Hepatocyte (in vitro differentiated cells): Measurements from ENCODE around the gene MORN5. TPM values are rescaled to one million over a fixed set of nuclear protein-coding genes. Genes with fewer than 3 reads are reported as not detected.

Experiments used
- DNase-seq: peaks from one replicate; pipeline ENCODE4 v3.0.0-alpha.2; 2016; ENCODE audit warnings: low spot score
- H2AFZ ChIP-seq: fragments of 200-600 bp; sonication (generic); 2 replicates; pipeline ENCODE4 v1.6.0; 2016; ENCODE audit warnings: antibody characterized with exemption, mild to moderate bottlenecking
- H3K27ac ChIP-seq: fragments of 200-600 bp; sonication (generic); 2 replicates; pipeline ENCODE4 v1.5.1; 2016; ENCODE audit warnings: mild to moderate bottlenecking
- H3K27me3 ChIP-seq: fragments of 200-600 bp; sonication (generic); 2 replicates; pipeline ENCODE4 v1.6.1; 2016
- H3K36me3 ChIP-seq: fragments of 200-600 bp; sonication (generic); replicated peaks from 2 replicates; pipeline ENCODE4 v1.5.1; 2016; ENCODE audit warnings: low read depth; ENCODE audit not compliant: insufficient read depth
- H3K4me1 ChIP-seq: fragments of 200-600 bp; sonication (generic); 2 replicates; pipeline ENCODE4 v1.5.1; 2016; ENCODE audit warnings: mild to moderate bottlenecking, moderate library complexity; ENCODE audit not compliant: insufficient read depth
- H3K4me2 ChIP-seq: fragments of 200-600 bp; sonication (generic); 2 replicates; pipeline ENCODE4 v1.6.0; 2016
- H3K4me3 ChIP-seq: fragments of 200-600 bp; sonication (generic); 2 replicates; pipeline ENCODE4 v1.5.1; 2016; ENCODE audit warnings: mild to moderate bottlenecking
- H3K79me2 ChIP-seq: fragments of 200-600 bp; sonication (generic); 2 replicates; pipeline ENCODE4 v1.6.0; 2017; ENCODE audit warnings: mild to moderate bottlenecking
- H3K9me2 ChIP-seq: fragments of 200-600 bp; sonication (generic); replicated peaks from 2 replicates; pipeline ENCODE4 v1.6.0; 2017; ENCODE audit warnings: mild to moderate bottlenecking; ENCODE audit not compliant: insufficient read depth
- H3K9me3 ChIP-seq: fragments of 200-600 bp; sonication (generic); 2 replicates; pipeline ENCODE4 v1.5.1; 2016; ENCODE audit warnings: low read depth, mild to moderate bottlenecking
- H4K20me1 ChIP-seq: fragments of 200-600 bp; sonication (generic); 2 replicates; pipeline ENCODE4 v1.6.0; 2016; ENCODE audit warnings: mild to moderate bottlenecking; ENCODE audit not compliant: insufficient read depth, poor library complexity, severe bottlenecking
- EZH2 ChIP-seq: fragments of 200-600 bp; sonication (generic); IDR thresholded peaks from 2 replicates; pipeline ENCODE4 v1.6.1; 2016; ENCODE audit warnings: antibody characterized with exemption, mild to moderate bottlenecking, borderline replicate concordance
- EZH2phosphoT487 ChIP-seq: fragments of 200-600 bp; sonication (generic); IDR thresholded peaks from one replicate; pipeline ENCODE4 v1.6.1; 2018; ENCODE audit warnings: antibody characterized with exemption, mild to moderate bottlenecking, low read depth, moderate library complexity; ENCODE audit not compliant: unreplicated experiment, severe bottlenecking
- WGBS: methylation state at CpG from one replicate; pipeline ENCODE4 v1.1.6; 2016; ENCODE audit warnings: low lambda C conversion rate; ENCODE audit errors: missing lambda C conversion rate; 5-methylcytosine and 5-hydroxymethylcytosine counted together
- polyA plus RNA-seq: library from polyadenylated mRNA; unstranded; fragments of >200 nt; fragmentation: Nextera tagmentation; extraction: Ambion mirVana; gene quantifications from 2 replicates; pipeline ENCODE4 v1.2.1, GENCODE V29; 2016
- total RNA-seq: library from RNA; depleted of rRNA; stranded (reverse); fragments of >200 nt; gene quantifications from 2 replicates; pipeline ENCODE4 v1.2.3, GENCODE V29; 2014
- TF ChIP-seq, protein P1 (sequence below): fragments of 200-600 bp; sonication (generic); IDR thresholded peaks from 2 replicates; pipeline ENCODE4 v1.5.1; 2016; ENCODE audit warnings: antibody characterized with exemption, mild to moderate bottlenecking; ENCODE audit not compliant: poor library complexity

The MORN5 gene
- total and polyA plus RNA-seq, 2 experiments from 2014 or later, result 0.95 TPM; not detected in 1

DNA sequence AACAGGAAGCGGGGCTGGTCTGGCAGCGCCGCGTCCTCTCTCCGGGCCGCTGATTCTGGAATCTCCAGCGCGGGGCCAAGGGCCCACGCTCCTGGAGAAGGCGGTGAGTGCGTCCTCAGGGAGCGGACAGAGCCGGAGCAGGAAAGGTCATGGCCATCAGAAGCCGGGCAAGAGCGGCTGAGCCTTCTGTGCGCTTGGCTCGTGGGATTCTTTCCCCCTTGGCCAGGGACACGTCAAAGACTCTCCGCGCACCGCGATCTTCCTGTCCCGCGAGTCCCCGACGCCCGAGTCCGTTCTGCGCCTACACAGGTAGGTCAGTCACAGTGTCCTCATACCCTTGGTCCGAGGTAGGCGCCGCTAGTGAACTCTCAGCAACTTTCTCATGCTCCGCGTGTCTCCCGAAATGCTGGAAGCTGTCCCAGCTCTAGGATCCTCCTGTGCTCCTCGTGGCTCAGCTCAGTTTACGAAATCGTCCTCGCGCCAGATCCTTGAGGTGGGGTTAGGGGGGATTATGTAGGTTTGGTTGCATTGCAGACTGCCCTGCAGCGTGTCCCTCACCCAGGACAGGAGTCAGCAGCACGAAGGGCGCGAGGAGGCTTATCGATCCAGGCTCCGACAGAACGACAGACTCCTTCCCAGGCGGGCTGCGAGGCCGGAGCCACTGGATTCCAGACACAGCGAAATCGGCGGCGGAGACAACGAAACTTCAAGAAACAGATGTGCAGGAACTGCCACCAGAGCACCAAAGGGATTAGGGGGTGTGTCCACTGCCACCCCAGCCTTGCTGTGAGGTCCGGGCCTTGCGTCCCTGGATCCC, 60.4 kb downstream of the MORN5 start:
- TF ChIP-seq EZH2 (peak; percentile 92), EZH2phosphoT487 (peak; percentile 67)
- TF ChIP-seq, protein P1, sequence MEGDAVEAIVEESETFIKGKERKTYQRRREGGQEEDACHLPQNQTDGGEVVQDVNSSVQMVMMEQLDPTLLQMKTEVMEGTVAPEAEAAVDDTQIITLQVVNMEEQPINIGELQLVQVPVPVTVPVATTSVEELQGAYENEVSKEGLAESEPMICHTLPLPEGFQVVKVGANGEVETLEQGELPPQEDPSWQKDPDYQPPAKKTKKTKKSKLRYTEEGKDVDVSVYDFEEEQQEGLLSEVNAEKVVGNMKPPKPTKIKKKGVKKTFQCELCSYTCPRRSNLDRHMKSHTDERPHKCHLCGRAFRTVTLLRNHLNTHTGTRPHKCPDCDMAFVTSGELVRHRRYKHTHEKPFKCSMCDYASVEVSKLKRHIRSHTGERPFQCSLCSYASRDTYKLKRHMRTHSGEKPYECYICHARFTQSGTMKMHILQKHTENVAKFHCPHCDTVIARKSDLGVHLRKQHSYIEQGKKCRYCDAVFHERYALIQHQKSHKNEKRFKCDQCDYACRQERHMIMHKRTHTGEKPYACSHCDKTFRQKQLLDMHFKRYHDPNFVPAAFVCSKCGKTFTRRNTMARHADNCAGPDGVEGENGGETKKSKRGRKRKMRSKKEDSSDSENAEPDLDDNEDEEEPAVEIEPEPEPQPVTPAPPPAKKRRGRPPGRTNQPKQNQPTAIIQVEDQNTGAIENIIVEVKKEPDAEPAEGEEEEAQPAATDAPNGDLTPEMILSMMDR, result no peak
- H3K4me2 ChIP-seq, result peak overlapping the region; percentile 77

DNA sequence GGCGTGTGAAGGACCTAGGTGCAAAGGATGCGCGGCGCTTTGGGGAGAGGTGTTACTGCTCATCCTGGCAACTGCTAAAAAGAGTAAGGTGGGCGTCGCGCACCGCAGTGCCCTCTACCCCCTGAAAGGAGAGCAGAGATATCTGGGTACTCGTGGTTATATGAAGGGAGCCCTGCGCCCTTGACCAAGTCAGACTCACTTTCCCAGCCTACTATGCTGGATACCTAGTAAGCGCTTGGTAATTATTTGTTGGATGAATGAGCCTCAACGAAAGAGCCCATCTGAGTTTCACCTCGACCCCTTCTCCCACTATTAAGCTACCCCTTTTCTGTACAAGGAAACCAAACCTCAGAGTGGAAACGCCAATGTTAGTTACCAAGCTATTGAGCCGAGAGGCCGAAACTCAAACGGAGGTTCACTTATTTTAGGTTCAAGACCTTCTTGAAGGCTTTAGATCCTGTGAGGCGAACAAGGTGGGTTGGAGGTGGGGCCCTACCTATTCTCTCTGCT, 61.0 kb downstream of the MORN5 start:
- Histone ChIP-seq H4K20me1 (no peaks in the 10 kb centered on the region), H3K79me2 (no peaks in the 10 kb centered on the region), H3K27me3 (peaks cover 100% of the 10 kb centered on the region), H3K36me3 (no peaks in the 10 kb centered on the region), H3K9me3 (no peaks in the 10 kb centered on the region), H3K4me2 (peak overlapping the region; percentile 77), H3K4me3 (no peak overlapping the region), H3K4me1 (peaks cover 18% of the 10 kb centered on the region), H3K9me2 (no peaks in the 10 kb centered on the region), H2AFZ (no peak overlapping the region), H3K27ac (no peak overlapping the region)
- no peak for TF ChIP-seq EZH2phosphoT487
- TF ChIP-seq, protein P1, result no peak
- no peak for TF ChIP-seq EZH2
- DNase-seq, result no peak
- WGBS, result 9% methylated on average over 18 of the region's 18 CpGs

More for the DNA sequence above, 60.4 kb downstream of the MORN5 start:
- Histone ChIP-seq H3K79me2 (no peaks in the 10 kb centered on the region), H3K36me3 (no peaks in the 10 kb centered on the region), H3K9me2 (no peaks in the 10 kb centered on the region), H2AFZ (peak overlapping the region; percentile 60), H3K4me1 (peaks cover 18% of the 10 kb centered on the region), H4K20me1 (no peaks in the 10 kb centered on the region), H3K27me3 (peaks cover 100% of the 10 kb centered on the region), H3K4me3 (no peak overlapping the region), H3K9me3 (no peaks in the 10 kb centered on the region), H3K27ac (no peak overlapping the region)
- WGBS, result 2% methylated on average over 57 of the region's 57 CpGs
- DNase-seq, result no peak

DNA sequence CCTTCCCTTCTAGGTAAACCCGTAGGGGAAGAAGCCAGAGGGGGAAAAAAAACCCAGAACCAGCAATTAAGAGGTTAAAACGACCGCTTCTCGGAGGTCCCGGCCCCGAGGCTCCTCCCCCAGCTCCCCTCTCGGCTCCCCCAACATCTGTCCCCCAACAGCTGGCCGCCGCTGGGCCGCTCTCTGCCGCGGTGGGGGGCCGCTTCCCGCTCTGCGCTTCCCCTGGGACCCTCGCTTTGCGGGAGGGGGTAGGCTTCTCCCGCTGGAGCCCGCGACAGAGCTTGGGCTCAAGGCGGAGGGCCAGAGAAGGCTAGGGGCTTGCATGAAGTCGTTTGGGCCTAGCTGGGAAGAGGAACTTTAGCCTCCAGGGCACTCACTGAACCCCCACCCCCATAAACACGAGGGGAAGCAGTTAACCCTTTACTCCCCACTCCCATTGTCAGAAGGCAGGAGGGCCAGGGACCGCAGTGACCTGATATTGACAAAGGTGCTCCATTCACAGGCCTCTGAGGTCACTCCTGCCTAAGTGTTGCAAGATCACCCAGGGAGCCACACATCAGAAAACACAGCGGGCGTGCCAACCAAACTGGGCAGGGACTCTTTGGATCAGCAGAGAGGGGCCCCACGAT, 61.6 kb downstream of the MORN5 start:
- Histone ChIP-seq H3K9me3 (no peaks in the 10 kb centered on the region), H3K9me2 (no peaks in the 10 kb centered on the region), H3K79me2 (no peaks in the 10 kb centered on the region), H2AFZ (no peak overlapping the region), H3K4me2 (peak overlapping the region; percentile 59), H3K36me3 (no peaks in the 10 kb centered on the region), H3K4me1 (peaks cover 18% of the 10 kb centered on the region), H3K27ac (no peak overlapping the region), H4K20me1 (no peaks in the 10 kb centered on the region), H3K4me3 (no peak overlapping the region), H3K27me3 (peaks cover 100% of the 10 kb centered on the region)
- WGBS, result 8% methylated on average over 26 of the region's 27 CpGs
- DNase-seq, result no peak
- TF ChIP-seq, protein P1, result no peak
- TF ChIP-seq EZH2 (peak; percentile 37), EZH2phosphoT487 (peak; percentile 35)
